Measurements from ENCODE around the gene CXCL3.

Gene CXCL3

DNA sequence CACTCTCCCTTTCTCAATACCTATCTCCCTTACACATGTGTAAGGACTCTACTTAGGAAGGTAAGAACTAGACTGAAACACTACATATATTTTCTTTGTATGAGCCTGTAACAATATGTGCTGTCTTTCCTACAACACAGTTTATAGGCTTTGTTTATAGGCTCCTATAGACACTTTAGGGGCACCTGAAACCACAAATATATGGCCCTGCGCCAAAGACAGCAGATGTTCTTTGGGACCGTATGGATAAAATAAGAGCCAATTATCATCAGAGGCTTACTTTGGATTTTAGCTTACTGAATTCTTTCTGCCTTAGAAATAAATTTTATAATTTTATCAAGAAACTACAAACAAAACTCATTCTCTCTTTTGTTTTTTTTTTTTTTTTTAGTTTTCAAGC, 16.6 kb upstream of the CXCL3 start:
- no peak for DNase-seq

DNA sequence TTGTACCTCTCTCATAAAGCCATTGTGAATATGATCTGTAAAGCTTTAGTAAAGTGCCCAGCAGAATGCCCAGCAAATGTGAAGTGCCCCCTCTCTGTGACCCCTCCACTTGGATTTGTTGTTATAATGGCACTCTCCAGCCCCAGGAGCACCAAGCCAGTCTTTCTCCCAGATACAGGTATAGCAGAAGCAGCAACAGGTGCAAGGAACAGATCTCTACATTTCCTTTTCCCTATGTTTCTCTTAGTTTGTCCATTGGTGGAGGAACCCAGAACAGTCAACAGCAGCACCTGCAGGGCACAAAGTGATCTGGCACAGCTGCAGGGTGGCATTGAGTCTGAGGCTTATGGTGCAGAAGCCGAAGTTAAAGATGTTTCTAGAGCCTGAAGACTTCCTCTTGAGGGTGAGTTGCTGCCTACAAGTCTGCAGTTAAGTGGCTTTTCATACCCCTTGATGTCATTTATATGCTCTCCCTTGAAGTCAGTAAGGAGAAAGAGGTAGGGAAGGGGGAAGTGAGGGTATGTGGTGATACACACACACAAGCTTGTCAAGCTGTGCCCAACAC, 16.1 kb upstream of the CXCL3 start:
- no peak for DNase-seq

DNA sequence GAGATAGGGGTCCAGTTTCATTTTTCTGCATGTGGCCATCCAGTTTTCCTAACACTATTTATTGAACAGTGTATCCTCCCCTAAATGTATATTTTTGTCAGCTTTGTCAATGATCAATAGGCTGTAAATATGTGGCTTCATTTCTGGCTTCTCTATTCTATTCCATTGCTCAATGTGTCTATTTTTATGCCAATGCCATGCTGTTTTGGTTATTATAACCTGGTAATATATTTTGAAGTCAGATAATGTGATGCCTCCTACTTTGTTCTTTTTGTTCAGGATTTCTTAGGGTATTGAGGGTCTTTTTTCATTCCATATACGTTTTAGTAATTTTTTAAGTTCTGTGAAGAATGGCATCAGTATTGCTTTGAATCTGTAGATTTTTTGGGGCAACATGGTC, 8.7 kb upstream of the CXCL3 start:
- DNase-seq = no peak

DNA sequence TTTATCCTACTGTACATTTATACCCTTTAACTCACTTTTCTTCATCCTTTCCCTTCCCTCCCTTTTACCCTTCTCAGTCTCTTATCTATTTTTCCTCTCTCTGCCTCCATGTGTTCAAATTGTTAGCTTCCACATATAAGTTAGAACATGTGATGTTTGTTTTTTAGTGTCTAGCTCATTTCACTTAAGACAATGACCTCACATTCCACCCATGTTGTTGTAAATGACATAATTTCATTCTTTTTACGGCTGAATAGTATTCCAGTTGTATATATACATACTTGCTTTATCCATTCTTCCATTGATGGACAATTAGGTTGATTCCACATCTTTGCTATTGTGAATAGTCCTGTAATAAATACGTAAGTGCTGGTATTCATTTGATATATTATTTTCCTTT, 7.3 kb upstream of the CXCL3 start:
- no peak for DNase-seq

DNA sequence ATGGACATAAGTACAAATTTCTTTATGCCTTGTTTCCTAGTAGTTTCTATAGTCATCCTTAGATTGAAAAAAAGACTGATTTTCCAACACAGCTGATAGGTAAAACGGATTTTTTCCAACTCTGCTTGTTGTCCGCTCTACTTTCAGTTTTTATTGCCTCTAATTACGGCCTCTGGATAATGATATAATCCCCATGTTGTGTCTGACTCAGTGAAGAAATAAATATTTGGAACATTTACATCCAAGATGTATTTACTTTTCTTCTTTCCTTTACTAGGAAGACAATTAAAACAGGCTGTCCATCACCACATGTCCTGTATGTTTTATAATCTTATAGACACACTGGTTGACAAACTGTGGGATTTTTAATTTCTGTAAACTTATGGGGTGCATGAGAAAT, 6.8 kb upstream of the CXCL3 start:
- DNase-seq = no peak

DNA sequence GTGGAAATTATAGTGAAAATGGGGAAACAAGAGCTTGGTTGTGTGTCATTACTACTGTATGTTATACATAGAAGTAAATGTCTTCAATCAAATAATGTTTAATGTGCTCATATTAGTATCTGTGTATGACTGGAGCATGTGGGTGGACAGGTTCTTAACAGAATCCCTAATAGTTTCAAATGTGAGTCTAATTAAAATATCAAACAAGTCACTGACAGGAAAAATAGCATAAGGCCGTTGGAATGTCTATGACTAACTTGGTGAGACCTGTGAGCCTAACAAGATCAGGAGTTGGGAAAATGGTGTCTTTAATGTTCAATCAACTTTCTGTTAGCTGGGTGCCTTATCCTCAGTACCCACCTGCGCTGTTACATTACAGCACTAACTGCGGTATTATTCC, 6.2 kb upstream of the CXCL3 start:
- DNase-seq = peak; percentile 29

DNA sequence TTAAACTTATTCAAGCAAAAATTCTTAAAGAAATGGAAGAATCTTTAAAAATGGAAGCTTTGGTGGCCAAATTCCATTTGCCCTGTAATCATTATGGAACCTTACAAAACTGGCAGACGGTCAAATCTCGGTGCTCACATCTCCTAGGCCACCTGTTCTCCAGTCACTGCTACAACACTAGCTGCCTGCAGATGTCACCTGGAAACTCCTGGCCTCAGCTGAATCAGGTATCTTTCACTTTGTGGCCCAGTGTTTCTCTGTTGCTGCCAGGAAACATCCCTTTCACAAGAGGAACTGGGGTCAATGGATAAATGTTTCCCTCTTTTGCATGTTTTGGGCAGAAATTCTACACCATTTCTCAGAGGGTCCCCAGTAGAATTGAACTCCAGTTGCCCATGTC, 4.2 kb upstream of the CXCL3 start:
- no peak for DNase-seq

DNA sequence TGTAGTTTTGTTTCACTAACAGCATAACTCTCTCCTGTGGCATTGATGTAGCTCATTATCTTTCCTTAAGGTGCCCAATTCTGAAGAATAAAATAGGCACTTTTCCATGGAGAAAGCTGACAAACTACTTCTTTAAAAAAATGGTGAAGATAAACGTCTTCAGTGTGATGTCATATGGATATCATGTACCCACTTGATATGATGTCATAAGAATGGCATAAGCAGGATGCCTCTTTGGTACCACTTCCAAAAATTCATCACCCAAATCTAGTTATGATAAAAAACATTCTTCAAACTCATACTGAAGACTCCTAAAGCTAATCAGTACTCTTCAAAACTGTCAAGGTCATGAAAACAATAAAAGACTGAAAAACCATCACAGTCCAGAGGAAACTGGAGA, 2.9 kb upstream of the CXCL3 start:
- no peak for DNase-seq

DNA sequence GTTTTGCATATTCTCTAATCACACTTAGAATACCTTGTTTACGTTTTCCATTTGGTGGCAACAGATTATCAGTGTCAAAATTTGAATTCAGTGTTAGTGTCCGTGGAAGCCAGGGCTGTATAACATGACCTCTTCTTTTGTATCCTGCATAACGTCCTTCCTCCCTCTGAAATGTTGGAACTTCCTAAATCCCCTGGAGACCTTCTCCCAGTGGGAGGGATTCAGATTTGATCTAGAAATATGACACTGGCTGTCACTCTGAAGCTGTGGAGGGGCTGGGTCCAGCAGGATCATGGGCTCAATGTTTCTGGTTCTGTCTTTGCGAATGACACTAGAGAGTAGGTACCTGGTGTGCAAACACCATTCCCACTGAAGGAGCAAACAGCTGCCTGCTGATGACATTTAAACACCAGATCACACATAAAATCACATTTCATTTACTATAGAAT, 850 bp upstream of the CXCL3 start:
- DNase-seq = no peak

DNA sequence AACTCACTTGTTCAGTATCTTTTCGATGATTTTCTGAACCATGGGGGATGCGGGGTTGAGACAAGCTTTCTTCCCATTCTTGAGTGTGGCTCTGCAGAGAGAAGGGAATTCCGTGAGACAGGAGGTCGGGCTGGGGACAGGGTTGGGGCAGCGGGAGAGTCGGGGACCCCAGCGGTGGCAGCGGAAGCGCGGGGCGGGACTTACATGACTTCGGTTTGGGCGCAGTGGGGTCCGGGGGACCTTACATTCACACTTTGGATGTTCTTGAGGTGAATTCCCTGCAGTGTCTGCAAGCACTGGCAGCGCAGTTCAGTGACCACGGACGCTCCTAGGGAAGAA, 434 bp downstream of the CXCL3 start:
- DNase-seq = no peak

DNA sequence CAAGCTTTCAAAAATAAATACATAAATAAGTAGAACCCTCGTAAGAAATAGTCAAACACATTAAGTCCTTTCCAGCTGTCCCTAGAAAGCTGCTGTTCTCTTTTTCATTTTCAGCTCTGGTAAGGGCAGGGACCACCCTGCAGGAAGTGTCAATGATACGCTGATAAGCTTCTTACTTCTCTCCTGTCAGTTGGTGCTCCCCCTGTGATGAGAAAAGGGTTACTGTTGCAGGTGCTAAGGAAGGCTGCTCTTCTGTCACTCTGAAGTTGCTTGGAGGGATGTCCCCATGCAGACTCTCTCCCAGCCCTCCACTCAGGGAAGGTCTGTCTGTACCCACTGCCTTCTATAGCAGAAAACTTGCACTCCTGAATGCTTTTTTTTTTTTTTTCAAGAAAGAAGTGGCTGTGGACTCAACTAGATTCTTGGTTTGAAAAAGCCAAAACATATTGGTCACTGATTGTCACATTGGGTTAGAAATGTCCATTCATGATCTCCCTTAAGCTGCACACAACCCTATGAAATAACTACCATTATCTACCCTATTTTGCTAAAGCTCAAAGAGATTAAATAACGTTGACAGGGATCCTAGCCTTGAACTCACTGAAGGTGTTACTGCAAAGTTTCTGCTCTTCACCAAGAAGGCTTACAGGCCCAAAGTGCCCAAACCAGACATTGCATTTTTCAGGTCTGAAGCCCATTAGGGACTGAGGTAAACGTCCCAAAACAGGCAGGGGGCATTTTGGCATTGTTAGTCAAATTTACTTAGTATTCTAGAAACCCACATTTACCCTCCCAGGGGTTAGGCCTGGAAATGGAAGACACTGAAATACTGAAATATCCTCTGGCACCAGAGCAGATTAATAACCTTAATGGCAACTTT, 1.2 kb downstream of the CXCL3 start:
- DNase-seq = no peak

DNA sequence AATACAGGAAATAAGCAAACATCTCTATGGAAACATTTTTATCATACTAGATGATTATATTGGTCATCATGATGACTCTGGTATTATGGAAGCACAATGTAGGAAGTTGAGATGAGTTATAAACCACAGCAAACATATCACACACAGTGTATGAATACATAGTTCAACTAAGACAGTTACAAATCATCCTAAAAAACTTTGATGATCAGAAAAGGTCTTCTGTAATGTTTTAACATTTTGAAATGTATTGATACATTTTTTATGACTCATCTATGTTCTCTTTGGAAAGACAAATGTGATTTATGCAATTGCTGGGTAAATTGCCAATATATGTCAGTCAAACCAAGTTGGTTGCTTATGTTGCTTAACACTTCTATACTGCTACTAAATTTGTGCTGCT, 4.8 kb downstream of the CXCL3 start:
- DNase-seq = peak; percentile 24

DNA sequence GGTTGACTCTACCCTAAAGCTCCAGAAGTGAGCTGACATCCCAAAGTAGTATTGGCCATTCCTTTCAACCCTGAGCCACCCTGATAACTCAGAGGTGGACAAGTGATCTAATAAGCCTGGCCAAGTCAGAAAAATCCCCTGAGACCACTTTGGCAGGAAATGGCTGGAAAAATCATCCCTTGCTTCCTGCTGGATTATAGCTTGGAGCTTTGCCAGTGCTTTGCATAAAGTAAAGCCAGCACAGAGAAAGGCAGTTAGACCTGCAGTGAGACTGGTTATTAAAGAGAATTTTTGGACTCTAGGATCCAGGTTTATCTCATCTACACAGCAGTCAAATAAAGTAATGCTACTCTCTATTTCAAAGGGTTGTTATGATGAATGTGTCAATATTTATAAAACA, 6.4 kb downstream of the CXCL3 start:
- peak; percentile 6 for DNase-seq

DNA sequence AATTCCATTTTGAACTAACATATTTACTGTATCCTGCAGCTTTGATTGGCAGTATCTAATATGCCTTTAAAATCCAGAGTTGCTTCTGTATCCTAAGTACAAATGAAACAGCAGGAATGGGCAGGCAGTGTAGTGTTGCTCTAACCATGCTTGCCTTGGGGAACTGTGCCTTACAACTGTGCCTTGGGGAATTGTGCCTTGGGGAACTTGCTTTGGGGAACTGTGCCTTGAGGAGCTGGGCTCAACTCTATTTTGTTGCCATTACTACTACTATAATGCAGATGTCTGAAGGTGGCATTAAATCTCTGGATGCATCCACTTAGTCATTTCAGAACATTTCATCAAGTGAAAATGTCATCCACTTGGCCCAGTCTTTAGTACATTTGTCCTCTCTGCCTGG, 6.9 kb downstream of the CXCL3 start:
- DNase-seq = no peak

DNA sequence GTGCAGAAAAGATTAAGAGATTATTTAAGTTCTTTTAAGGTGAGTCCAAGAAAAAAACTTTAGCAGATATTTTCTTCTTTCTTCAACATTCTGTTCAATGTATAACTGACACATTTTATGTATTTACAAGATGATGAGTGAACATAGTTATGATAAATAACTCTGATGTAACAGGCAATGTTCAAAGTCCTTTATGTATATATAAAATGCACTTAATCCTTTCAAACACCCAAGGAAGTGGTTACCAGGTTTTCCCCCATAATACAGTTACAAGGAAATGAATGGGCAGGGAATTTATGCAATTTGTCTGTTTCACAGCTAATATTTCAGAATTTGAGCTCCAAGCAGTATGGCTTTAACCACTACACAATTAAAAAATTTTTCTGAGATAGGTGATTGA, 8.2 kb downstream of the CXCL3 start:
- DNase-seq = no peak

DNA sequence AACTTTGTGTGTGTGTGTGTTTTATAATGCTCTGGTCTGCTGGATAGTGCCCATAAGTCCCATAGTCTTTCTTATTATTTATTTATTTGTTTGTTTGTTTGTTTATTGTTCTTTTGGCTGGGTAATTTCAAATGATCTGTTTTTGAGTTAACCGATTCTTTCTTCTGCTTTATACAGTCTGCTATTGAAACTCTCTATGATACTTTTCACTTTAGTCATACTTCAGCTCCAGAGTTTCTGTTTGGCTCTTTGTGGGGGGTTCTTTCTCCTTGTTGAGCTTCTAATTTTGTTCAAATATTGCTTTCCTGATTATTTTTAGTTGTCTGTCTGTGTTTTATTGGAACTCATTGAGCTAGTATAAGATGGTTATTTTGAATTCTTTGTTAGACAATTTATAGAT, 10.0 kb downstream of the CXCL3 start:
- DNase-seq = no peak

DNA sequence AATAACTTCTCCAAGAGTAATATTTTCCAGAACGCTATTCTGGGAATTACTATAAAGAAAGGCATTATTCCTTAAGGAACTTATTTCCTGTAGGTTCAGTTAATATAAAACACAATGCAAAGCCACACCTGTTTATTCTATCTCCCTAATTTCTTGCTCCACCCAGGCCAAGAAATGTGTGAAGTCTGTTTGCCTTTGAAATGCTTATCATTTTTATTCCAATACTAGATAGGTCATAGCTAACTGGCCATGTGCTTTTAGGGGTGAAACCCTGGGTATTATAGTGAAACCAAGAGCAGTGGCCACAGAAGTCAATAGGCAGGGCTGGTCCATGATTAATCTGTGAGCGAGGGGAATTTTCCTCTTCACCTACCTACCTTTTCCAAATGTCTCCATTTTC, 14.8 kb downstream of the CXCL3 start:
- DNase-seq = no peak

DNA sequence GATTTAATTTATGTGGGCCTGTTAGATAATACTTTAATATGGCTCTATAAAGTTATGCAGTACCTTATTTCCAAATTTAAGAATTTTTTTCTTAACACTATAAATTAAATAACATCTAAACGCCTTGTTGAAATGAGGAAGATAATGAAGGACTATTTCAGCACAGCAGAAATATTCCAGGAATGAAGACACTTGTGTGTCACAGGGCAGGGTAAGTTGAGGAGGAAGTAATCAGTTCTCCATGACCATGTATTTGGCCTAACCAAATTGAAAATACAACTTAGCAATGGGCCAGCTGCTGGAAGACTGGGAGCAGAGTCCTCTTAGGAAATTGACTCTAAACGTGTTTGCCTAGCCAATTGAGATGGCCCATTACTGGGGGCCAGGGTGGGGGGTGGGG, 16.9 kb downstream of the CXCL3 start:
- no peak for DNase-seq

DNA sequence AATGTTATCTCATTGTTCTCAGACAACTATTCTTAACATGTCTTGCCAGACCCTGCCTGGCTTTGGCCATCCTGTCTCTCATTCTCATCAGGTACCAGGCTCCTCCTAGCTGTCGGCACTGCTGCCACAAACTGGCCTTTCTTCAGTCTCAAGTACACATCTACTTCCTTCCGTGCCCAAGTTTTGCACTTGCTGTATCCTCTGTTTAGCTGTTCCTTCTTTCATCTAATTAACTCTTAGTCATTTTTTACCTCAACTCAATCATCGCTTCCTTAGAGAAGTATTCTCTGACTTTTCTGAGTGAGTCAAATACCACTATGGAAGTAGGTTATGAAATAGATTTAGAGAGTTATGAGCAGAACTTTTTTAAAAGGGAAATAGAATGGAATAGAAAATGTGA, 19.7 kb downstream of the CXCL3 start:
- DNase-seq = no peak

DNA sequence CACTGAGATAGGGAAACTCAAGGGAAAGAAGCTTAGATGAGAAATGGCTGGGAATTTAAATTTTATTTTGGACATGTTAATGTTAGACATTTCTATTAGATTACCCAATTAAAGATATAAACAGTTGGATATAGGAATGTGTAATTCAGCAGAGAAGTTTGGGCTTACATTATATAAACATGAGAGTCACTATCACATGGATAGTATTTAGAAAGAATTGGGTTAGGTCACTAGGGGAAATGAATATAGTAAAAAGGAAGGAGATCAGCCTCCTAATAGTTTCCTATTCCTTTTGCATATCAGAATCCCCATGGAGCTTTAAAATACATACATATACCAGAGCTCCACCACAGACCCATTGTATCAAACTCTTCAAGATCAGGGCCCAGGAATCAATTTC, 20.4 kb downstream of the CXCL3 start:
- DNase-seq = no peak

DNA sequence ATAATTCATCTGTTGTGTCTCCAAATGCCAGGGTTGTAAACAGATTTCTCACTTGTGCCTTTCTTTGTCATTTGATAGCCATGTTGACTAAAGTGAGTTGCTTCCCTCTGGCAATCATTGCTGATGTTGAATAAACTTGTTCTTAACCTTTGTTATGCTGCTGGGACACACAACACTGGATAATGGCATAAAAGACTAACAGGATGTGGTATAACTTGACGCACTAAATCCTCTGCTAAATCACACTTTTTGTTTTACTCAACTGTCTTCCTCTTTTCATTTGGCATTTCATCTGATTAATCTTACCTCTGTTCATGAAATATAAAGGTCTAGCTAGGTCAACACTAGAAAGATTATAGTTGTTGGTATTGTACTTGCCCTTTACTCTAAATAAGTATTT, 22.4 kb downstream of the CXCL3 start:
- no peak for DNase-seq

DNA sequence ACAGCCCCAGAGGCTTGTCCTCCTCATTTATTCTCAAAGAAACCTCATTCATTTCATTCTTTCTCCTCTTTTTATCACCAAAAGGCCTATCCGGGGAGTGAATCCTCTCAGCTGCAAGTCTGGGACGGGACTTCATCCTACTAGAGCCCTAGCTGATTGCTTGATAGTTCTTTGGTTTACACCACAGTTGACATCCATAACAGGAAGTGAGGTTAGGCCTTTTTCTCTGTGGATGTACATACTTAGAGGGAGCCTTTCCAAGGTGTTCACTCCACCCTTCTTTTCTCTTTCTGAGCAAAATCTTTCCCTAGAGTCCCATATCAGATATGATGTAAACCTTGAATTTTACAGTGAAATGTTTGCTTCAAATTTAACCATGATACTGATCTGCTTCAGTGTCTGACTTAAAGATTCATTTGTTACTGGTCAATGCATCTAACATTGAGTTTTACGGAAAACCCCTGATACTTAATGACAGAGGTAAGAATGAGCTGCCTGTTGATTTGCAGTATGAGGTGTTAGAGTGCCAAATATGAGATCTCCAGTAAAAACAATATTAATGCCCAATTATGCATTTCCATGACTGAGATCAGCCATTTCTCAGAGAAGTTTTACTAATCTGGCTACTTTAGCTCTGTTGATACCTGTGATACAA, 23.2 kb downstream of the CXCL3 start:
- no peak for DNase-seq

DNA sequence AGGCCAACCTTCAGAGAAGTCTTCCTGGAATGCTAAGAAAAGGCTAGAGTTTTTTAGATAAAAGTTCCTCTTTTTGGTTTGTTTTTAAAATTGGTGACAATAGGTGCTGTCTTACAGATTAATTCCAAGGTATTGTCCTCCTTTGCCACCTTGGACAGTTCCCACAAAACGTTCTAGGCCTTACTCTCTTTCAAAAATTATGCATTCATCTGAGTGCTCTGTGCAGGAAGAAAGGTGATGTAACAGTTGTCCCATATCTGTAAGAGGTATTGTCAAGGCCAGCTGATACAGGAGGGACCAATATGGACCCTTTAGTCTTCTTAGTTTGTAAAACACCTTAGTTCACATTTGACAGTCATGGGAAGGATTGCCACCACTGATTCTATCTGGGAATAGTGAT, 24.2 kb downstream of the CXCL3 start:
- DNase-seq = no peak

DNA sequence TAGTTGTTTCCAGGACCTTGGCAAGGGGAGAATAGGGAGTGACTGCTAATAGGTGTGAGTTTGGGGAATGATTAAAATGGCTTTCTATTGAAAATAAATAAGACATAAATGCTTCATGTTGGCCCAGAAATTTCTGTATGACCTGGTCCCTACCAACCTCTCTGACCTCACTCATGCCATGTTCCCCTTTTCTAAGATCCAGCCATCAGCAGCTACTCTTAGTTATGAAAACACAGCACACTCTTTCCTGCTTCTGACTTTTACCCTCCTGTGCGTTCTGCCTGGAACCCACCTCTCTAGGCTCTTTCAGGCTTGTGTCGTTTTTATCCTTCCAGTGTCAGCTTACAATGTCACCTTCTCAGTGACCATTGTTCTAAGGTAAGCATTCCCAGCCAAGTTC, 25.2 kb downstream of the CXCL3 start:
- no peak for DNase-seq

DNA sequence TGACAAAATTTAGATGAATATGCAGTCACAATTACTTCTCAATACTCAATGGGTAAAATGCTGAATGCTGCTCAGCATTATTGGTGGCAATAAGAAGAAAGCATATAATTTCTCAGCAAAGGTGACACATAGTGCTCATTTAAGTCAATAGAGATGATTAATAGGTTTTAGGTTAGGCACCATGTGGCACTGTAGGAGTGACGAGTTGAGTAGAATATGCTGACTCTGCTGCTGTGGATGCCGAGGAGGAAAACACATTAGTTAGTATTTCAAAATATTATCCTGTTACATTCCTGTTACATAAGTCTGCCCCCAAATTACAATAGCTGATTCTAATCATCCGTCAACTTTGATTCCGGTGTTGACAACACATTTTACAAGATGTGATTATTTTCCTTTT, 26.4 kb downstream of the CXCL3 start:
- DNase-seq = no peak
